ENCODE data around the gene PPFIBP1.

GRCh38 chr12:27619308-27619707 is 95.3 kb downstream of the PPFIBP1 start:
- TF ChIP-seq CTCF (IDR thresholded peaks at IDR 0.05) (no peak), POLR2A (IDR thresholded peaks at IDR 0.05) (no peak), EP300 (IDR thresholded peaks at IDR 0.05; ENCODE audit: low read depth) (no peak)
